Mesendoderm (in vitro differentiated cells): ENCODE data around the gene CYP2A6.
"Not testable (repeated sequence)": the region's sequence is repeated elsewhere in the genome, so short reads cannot be mapped to it uniquely, and the experiment has no call there.

Source experiments
- DNase-seq: peaks from one replicate; pipeline ENCODE4 v3.0.0; 2013
- H2AK5ac ChIP-seq: 2 replicates; pipeline ENCODE4 v1.6.1; 2013; ENCODE audit warnings: low read length, inconsistent platforms
- H2BK120ac ChIP-seq: 2 replicates; pipeline ENCODE4 v1.6.1; 2013; ENCODE audit warnings: low read depth, mild to moderate bottlenecking, low read length, moderate library complexity, mixed read lengths
- H2BK15ac ChIP-seq: replicated peaks from 2 replicates; pipeline ENCODE4 v1.6.1; 2013; ENCODE audit warnings: low read depth, mild to moderate bottlenecking, moderate library complexity
- H2BK5ac ChIP-seq: 2 replicates; pipeline ENCODE4 v1.6.1; 2013; ENCODE audit warnings: low read length, inconsistent platforms
- H3K18ac ChIP-seq: 2 replicates; pipeline ENCODE4 v1.6.1; 2013; ENCODE audit warnings: mild to moderate bottlenecking, low read length, mixed read lengths
- H3K23ac ChIP-seq: one replicate; pipeline ENCODE4 v1.6.1; 2013; ENCODE audit warnings: low read length
- H3K27ac ChIP-seq: 2 replicates; pipeline ENCODE4 v1.5.1; 2013; ENCODE audit warnings: low read depth, mild to moderate bottlenecking, inconsistent platforms, low read length, moderate library complexity
- H3K27me3 ChIP-seq: 2 replicates; pipeline ENCODE4 v1.6.1; 2013; ENCODE audit warnings: low read length, control low read depth, mild to moderate bottlenecking, inconsistent platforms; ENCODE audit not compliant: insufficient read depth, poor library complexity
- H3K36me3 ChIP-seq: 2 replicates; pipeline ENCODE4 v1.6.1; 2013; ENCODE audit warnings: low read length, inconsistent platforms; ENCODE audit not compliant: control insufficient read depth, insufficient read depth
- H3K4ac ChIP-seq: one replicate; pipeline ENCODE4 v1.6.1; 2013; ENCODE audit warnings: low read depth, mild to moderate bottlenecking, low read length, moderate library complexity
- H3K4me1 ChIP-seq: 2 replicates; pipeline ENCODE4 v1.6.1; 2013; ENCODE audit warnings: low read depth, low read length, inconsistent platforms; ENCODE audit not compliant: control insufficient read depth
- H3K4me2 ChIP-seq: 2 replicates; pipeline ENCODE4 v1.6.1; 2013; ENCODE audit warnings: low read length
- H3K4me3 ChIP-seq: 2 replicates; pipeline ENCODE4 v1.5.1; 2013; ENCODE audit warnings: mild to moderate bottlenecking, low read length
- H3K56ac ChIP-seq: one replicate; pipeline ENCODE4 v1.6.1; 2013; ENCODE audit warnings: low read length
- H3K79me1 ChIP-seq: 2 replicates; pipeline ENCODE4 v1.6.1; 2013; ENCODE audit warnings: low read length, inconsistent platforms
- H3K79me2 ChIP-seq: 2 replicates; pipeline ENCODE4 v1.6.1; 2013; ENCODE audit warnings: mild to moderate bottlenecking, low read length; ENCODE audit not compliant: control insufficient read depth, insufficient read depth
- H3K9ac ChIP-seq: 2 replicates; pipeline ENCODE4 v1.6.1; 2013; ENCODE audit warnings: low read length, inconsistent platforms
- H4K5ac ChIP-seq: one replicate; pipeline ENCODE4 v1.6.1; 2013; ENCODE audit warnings: low read length
- H4K8ac ChIP-seq: one replicate; pipeline ENCODE4 v1.6.1; 2013; ENCODE audit warnings: low read depth, mild to moderate bottlenecking, control low read depth, low read length, moderate library complexity
- WGBS: extraction: QIAGEN DNeasy Blood & Tissue Kit; methylation state at CpG from one replicate; pipeline ENCODE4 v1.1.7; 2013; ENCODE audit warnings: low lambda C conversion rate, missing lambda C conversion rate; ENCODE audit not compliant: insufficient coverage; ENCODE audit errors: extremely low coverage; 5-methylcytosine and 5-hydroxymethylcytosine counted together

CYP2A6 gene

GRCh38 chr19:40873873-40874272 lies 23.6 kb upstream of the CYP2A6 start:
- not testable (repeated sequence) for H4K8ac ChIP-seq, H3K79me2 ChIP-seq, H3K56ac ChIP-seq, H3K4me3 ChIP-seq, H2BK5ac ChIP-seq, H2BK120ac ChIP-seq, H2AK5ac ChIP-seq, H3K27ac ChIP-seq, H3K4me2 ChIP-seq, H3K4ac ChIP-seq, H4K5ac ChIP-seq, H3K23ac ChIP-seq, H3K79me1 ChIP-seq, H3K9ac ChIP-seq, H3K36me3 ChIP-seq, H2BK15ac ChIP-seq, H3K4me1 ChIP-seq, H3K18ac ChIP-seq, H3K27me3 ChIP-seq, DNase-seq
- no CpG with 5 or more reads among the region's 2 CpGs for WGBS

DNA sequence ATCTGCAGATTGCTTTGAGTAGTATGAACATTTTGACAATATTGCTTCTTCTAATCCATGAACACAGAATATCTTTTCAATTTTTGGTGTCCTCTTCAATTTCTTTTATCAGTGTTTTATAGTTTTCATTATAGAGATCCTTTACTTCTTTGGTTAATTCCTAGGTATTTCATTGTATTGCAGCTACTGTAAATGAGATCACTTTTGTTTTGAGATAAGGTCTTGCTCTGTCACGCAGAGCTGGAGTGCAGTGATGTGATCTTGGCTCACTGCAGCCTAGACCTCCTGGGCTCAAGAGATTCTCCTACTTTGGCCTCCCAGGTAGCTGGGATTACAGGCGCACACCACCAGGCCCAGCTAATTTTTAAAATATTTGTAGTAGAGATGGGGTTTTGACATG lies 22.0 kb upstream of the CYP2A6 start:
- no peak overlapping the region for H2BK5ac ChIP-seq
- no peaks in the 10 kb centered on the region for H3K79me2 ChIP-seq
- no peak overlapping the region for H3K9ac ChIP-seq
- no peak overlapping the region for H4K5ac ChIP-seq
- WGBS = no CpG with 5 or more reads among the region's 2 CpGs
- H4K8ac ChIP-seq = no peak overlapping the region
- H2BK120ac ChIP-seq = no peak overlapping the region
- DNase-seq = no peak
- no peak overlapping the region for H2AK5ac ChIP-seq
- no peak overlapping the region for H3K27ac ChIP-seq
- H3K27me3 ChIP-seq = peaks cover 2% of the 10 kb centered on the region
- no peak overlapping the region for H2BK15ac ChIP-seq
- no peak overlapping the region for H3K18ac ChIP-seq
- H3K4me1 ChIP-seq = no peaks in the 10 kb centered on the region
- H3K79me1 ChIP-seq = no peaks in the 10 kb centered on the region
- H3K4me3 ChIP-seq = no peak overlapping the region
- H3K4ac ChIP-seq = no peak overlapping the region
- H3K23ac ChIP-seq = no peak overlapping the region
- no peak overlapping the region for H3K56ac ChIP-seq
- H3K4me2 ChIP-seq = no peak overlapping the region
- no peaks in the 10 kb centered on the region for H3K36me3 ChIP-seq

DNA sequence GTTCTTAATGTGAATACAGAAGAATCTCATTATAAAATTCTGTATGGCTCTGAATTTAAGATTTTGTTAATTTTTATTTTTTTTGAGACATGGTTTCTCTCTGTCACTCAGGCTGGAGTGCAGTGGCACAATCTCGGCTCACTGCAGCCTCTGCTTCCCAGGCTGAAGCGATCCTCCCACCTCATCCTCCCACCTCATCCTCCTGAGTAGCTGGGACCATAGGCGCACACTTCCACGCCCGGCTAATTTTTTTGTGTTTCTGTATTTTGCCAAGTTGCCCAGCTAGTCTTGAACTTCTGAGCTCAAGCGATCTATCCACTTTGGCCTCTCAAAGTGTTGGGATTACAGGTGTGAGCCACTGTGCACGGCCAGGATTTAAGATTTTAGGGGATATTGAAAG lies 17.5 kb upstream of the CYP2A6 start:
- no peak overlapping the region for H2BK15ac ChIP-seq
- H3K23ac ChIP-seq = no peak overlapping the region
- H3K79me2 ChIP-seq = no peaks in the 10 kb centered on the region
- no peak overlapping the region for H2BK5ac ChIP-seq
- no peak overlapping the region for H2AK5ac ChIP-seq
- no peaks in the 10 kb centered on the region for H3K27me3 ChIP-seq
- no peak overlapping the region for H4K5ac ChIP-seq
- no peak overlapping the region for H3K4me2 ChIP-seq
- H3K27ac ChIP-seq = no peak overlapping the region
- no peak overlapping the region for H3K56ac ChIP-seq
- no peaks in the 10 kb centered on the region for H3K36me3 ChIP-seq
- no peaks in the 10 kb centered on the region for H3K4me1 ChIP-seq
- whole genome bisulfite sequencing = no CpG with 5 or more reads among the region's 7 CpGs
- no peak overlapping the region for H3K18ac ChIP-seq
- H3K79me1 ChIP-seq = no peaks in the 10 kb centered on the region
- no peak overlapping the region for H3K9ac ChIP-seq
- no peak overlapping the region for H3K4me3 ChIP-seq
- no peak overlapping the region for H2BK120ac ChIP-seq
- DNase-seq = no peak
- no peak overlapping the region for H4K8ac ChIP-seq
- no peak overlapping the region for H3K4ac ChIP-seq

DNA sequence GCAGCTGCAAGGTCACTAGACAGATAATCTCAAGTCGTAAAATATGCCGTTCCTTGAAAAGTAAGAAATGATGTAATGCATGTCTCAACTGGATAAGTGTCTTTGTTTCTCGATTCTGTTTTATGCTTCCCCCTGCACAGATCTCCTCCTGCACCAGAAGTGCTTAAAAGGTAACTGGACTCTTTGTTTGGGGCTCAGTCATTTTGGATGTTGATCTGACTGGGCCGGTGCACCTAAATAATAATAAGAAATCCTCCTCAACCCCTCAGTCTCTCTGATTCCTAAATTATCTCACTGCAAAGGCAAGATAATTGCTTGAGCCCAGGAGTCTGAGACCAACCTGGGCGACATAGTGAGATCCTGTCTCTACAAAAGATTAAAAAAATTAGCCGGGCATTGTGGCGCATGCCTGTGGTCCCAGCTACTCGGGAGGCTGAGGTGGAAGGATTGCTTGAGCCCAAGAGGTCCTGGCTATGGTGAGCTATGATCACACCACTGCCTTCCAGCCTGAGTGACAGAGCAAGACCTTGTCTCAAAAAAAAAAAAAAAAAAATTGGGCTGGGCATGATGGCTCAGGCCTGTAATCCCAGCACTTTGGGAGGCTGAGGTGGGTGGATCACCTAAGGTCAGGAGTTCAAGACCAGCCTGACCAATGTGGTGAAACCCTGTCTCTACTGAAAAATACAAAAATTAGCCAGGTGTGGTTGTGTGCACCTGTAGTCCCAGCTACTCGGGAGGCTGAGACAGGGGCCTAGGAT lies 14.7 kb upstream of the CYP2A6 start:
- not testable (repeated sequence) for H3K4ac ChIP-seq, H4K5ac ChIP-seq, H3K79me1 ChIP-seq, H3K4me2 ChIP-seq, H3K56ac ChIP-seq, H3K4me1 ChIP-seq, H3K18ac ChIP-seq, H3K36me3 ChIP-seq, H2BK5ac ChIP-seq, H4K8ac ChIP-seq, H3K27me3 ChIP-seq, H3K79me2 ChIP-seq, H2BK15ac ChIP-seq, H3K23ac ChIP-seq, H2AK5ac ChIP-seq, H2BK120ac ChIP-seq, H3K9ac ChIP-seq, H3K4me3 ChIP-seq, H3K27ac ChIP-seq, DNase-seq
- WGBS = no CpG with 5 or more reads among the region's 9 CpGs

DNA sequence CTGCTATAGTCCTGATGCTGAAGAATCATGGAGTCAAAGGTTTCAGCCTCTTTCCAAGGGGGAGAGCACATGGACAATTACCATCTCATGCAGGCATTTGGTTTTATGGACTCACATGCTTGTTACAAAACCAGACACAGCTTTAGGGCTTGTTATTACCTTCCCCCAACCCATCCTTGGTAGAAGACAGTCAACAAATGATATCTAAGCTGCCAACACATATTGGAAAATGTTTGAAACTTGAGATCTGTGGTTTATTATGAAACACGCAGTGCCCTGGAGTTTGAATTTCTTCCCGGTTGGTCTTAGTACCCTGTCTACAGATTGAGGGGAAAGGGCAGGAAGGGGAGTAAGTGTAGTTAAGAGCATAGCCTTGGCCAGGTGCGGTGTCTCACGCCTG lies 12.5 kb upstream of the CYP2A6 start:
- no peak overlapping the region for H3K23ac ChIP-seq
- H2BK120ac ChIP-seq = no peak overlapping the region
- no peak for DNase-seq
- H3K4me1 ChIP-seq = no peaks in the 10 kb centered on the region
- H4K5ac ChIP-seq = no peak overlapping the region
- no CpG with 5 or more reads among the region's 4 CpGs for WGBS
- no peak overlapping the region for H3K4me2 ChIP-seq
- no peak overlapping the region for H2BK5ac ChIP-seq
- no peak overlapping the region for H3K27ac ChIP-seq
- H3K79me2 ChIP-seq = no peaks in the 10 kb centered on the region
- no peak overlapping the region for H3K18ac ChIP-seq
- no peak overlapping the region for H3K9ac ChIP-seq
- H2BK15ac ChIP-seq = no peak overlapping the region
- H3K4ac ChIP-seq = no peak overlapping the region
- no peaks in the 10 kb centered on the region for H3K79me1 ChIP-seq
- H3K36me3 ChIP-seq = no peaks in the 10 kb centered on the region
- no peak overlapping the region for H4K8ac ChIP-seq
- no peak overlapping the region for H3K56ac ChIP-seq
- H3K27me3 ChIP-seq = no peaks in the 10 kb centered on the region
- H3K4me3 ChIP-seq = no peak overlapping the region
- H2AK5ac ChIP-seq = no peak overlapping the region

- no peak overlapping the region for H2BK15ac ChIP-seq
- no peak overlapping the region for H3K4me2 ChIP-seq
- no peak overlapping the region for H3K4me3 ChIP-seq
- H2BK5ac ChIP-seq = no peak overlapping the region
- no peak overlapping the region for H4K5ac ChIP-seq
- H3K79me1 ChIP-seq = no peaks in the 10 kb centered on the region
- no peak overlapping the region for H3K56ac ChIP-seq
- no peaks in the 10 kb centered on the region for H3K79me2 ChIP-seq
- H2AK5ac ChIP-seq = no peak overlapping the region
- no peak overlapping the region for H3K9ac ChIP-seq
- no peak for DNase-seq
- no peak overlapping the region for H3K18ac ChIP-seq
- no peaks in the 10 kb centered on the region for H3K36me3 ChIP-seq
- no peak overlapping the region for H3K4ac ChIP-seq
- no peaks in the 10 kb centered on the region for H3K4me1 ChIP-seq
- no peak overlapping the region for H4K8ac ChIP-seq
- no peaks in the 10 kb centered on the region for H3K27me3 ChIP-seq
- H2BK120ac ChIP-seq = no peak overlapping the region
- H3K27ac ChIP-seq = no peak overlapping the region
- H3K23ac ChIP-seq = no peak overlapping the region
- no CpG with 5 or more reads among the region's 3 CpGs for WGBS
Observed at GRCh38 chr19:40862333-40862732, 12.1 kb upstream of the CYP2A6 start.
